AG20443 (cell line): Measurements from ENCODE around the gene RFX5.
"Not testable (repeated sequence)": the region's sequence is repeated elsewhere in the genome, so short reads cannot be mapped to it uniquely, and the experiment has no call there.

Experiments
- DNase-seq: peaks from one replicate; pipeline ENCODE4 v3.0.0; 2012; ENCODE audit warnings: low spot score, mixed read lengths

Gene RFX5

DNA sequence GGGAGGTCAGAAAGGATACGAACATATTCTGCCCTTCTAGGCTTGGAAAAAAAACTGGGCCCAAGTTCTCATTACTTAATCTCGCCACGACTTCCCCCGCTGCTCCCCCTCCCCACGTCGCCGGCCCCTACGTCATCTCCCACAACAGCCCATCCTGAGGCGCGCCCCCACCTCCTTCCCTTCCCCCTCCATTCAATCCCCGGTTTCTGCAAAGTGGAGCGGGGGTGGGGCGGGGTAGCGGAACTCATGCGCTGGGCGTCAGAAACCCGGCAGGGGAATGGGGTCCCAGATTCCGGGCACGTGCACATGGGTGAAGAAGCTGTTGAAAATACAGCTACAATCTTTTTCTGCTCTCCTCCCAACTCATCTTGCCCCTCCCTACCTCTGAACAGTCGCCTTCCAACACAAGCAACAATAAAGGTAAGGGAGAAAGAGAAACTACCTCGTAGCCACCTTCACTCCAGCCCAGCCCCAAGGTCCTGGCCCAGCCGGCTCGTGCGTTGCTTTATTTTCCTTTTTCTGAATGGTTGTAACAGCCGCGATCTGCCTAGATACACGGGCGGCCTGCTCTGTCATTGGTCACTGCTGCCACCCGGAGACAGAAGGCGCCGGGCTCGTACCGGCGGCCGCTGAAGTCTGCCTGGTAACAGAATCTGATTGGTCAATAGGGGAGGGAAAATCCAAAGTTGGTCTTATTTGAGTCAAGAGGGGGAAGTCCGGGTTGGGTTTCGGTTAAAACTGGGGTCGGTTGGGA is at the start of gene RFX5:
Gene RFX5 (minus strand): TSS at position 484 of the 754 bp plus-strand sequence. CDS start 932 bp downstream, outside the sequence.
- peak; percentile 97 for DNase-seq

DNA sequence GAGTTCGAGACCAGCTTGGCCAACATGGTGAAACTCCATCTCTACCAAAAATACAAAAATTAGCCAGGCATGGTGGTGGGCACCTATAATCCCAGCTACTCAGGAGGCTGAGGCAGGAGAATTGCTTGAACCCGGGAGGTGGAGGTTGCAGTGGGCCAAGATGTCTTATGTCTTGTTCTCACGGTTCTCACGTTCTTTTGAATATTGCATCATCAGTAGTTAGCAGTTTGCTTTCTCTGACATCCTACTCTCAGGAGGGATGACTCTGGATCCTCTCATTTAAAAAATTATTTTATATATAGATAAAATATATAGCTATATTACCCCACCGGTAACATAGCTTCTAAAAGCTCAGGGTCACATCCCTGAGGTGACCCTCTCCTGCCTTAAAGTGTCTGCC is 49.2 kb upstream of the RFX5 start:
- DNase-seq, result not testable (repeated sequence)

DNA sequence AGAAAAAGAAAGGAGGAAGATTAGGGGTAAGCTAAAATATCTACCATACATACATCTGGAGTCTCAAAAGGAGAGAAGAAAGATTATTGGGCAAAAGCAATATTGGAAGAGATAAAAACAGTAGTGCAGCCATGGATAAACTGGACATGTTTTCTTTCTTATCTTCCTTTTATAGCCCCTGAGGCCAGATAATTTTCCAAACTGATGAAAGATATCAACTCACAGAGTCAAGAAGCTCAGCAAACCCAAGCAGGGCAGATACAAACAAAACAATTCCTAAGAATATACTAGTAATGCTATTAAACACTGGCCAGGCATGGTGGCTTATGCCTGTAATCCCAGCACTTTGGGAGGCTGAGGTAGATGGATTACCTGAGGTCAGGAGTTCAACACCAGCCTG is 46.5 kb upstream of the RFX5 start:
- no peak for DNase-seq

DNA sequence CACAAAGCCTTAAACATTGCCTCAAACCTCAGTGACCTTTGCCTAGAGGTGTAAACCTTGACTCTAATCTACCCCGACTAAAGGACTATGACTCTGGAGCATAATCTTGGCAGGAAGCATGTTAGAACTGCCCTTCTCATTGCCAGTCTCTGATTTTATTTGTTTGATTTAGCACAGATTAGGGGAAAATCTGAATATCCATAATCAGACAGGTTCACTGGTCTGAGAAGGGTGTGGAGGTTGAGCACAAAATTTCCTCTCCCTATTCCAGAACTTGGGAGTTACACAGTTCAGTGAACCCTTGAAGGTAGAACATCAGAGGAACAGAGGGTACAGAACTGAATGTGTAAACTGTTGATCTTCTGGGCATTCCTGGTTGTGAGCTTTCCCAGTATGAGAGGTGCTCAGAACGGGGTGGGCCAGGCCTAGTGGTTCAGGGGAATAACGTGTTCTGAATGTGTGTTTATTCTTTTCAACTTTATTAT is 44.1 kb upstream of the RFX5 start:
- DNase-seq, result no peak

DNA sequence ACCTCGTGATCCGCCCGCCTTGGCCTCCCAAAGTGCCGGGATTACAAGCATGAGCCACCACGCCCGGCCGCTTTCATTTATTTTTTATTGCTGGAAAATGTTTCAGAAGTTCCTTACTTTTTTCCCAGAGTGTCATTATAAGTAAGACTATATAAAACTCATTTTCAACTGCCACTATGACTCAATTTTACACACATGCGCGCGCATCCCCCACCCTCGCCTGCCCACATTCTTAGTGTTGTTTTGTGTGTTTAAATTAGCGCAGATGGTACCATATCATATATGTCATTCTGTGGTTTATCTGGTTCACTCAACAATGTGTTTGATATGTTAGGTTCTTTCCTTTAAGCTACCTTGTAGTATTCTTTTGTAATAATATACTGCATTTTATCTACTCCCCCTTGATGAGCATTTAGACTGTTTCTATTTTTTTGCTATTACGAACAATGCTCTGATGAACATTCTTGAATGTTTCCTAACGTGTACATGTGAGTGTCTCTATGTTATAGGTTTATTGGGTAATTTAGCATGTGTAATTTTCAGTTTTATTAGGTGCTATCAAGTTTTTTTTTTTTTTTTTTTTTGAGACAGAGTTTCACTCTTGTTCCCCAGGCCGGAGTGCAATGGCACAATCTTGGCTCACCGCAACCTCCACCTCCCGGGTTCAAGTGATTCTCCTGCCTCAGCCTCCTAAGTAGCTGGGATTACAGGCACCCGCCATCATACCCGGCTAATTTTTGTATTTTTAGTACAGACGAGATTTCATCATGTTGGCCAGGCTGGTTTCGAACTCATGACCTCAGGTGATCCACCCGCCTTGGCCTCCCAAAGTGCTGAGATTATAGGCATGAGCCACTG is 43.4 kb upstream of the RFX5 start:
- not testable (repeated sequence) for DNase-seq

DNA sequence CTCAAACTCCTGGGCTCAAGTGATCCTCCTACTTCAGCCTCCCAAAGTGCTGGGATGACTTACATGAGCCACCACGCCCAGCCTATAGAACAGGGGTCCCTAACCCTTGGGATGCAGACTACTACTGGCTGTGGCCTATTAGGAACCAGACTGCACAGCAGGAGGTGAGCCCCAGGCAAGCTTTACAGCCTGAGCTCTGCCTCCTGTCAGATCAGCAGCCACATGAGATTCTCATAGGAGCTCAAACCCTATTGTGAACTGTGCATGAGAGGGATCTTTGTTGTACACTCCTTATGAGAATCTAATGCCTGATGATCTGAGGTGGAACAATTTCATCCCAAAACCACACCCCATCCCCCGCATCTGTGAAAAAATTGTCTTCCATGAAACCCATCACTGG is 39.0 kb upstream of the RFX5 start:
- no peak for DNase-seq

DNA sequence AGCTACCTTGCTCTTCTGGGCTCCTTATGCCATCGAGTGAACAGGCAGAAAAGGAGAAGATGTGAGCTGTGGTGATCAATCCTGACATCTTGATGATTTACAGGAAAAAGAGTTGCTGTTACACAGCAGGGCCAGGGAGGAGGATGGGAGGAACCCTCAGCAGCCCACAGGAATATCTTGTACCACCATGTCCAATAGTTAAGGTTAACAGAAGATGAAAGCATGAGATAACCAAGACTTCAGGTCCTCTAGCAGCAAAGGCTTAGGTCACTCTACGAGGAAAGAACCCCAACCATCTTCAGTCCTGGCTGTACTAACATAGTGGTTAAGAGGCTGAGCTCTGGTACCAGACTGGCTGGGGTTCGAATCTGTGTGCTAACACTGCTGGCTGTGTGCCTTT is 37.5 kb upstream of the RFX5 start:
- no peak for DNase-seq

DNA sequence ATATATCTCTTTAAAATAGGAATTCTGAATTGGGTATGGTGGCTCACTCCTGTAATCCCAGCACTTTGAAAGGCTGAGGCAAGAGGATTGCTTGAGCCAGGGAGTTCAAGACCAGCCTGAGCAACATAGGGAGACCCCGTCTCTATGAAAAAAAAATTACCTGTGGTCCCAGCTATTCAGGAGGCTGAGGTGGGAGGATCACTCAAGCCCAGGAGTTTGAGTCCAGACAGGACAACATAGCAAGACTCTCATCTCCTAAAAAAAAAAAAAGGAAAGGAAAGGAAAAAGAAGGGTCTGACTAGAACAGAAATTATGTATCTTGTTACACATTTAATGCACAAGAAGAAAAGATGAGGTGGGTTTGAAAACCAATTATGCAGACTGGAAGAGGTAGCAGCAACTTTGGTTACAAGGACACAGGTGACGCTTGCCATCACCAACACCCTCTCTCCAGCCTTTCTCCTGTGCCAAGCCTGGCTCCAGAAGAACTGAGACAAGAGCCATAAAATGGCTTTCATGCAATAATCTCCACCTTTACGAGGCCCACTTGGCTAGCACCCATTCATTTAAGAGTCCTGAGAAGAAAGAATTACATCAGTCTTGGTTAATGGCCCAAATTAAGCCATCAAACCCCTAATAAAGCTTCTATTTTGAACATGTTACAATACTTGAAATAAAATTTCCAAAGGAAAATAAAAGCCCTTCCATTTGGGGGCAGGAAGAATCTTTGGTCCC is 30.3 kb upstream of the RFX5 start:
- no peak for DNase-seq

DNA sequence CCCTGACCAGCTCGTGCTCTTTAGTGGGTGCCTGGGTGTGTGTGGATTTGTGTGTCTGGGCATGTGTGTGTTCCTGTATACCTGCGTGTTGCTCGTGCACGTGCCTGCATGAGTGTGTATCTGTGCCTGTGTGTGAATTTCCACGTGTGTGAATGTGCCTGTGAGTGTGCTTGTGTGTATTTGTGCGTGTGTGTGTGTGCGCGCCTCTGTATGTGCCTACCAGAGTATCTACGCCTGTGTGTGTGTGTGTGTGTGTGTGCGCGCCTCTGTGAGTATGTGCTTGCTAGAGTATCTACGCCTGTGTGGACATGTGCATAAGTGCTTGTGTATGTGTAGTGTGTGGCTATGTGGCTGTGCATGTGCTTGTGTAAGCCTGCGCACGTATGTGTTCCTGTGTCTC is 26.1 kb upstream of the RFX5 start:
- no peak for DNase-seq

DNA sequence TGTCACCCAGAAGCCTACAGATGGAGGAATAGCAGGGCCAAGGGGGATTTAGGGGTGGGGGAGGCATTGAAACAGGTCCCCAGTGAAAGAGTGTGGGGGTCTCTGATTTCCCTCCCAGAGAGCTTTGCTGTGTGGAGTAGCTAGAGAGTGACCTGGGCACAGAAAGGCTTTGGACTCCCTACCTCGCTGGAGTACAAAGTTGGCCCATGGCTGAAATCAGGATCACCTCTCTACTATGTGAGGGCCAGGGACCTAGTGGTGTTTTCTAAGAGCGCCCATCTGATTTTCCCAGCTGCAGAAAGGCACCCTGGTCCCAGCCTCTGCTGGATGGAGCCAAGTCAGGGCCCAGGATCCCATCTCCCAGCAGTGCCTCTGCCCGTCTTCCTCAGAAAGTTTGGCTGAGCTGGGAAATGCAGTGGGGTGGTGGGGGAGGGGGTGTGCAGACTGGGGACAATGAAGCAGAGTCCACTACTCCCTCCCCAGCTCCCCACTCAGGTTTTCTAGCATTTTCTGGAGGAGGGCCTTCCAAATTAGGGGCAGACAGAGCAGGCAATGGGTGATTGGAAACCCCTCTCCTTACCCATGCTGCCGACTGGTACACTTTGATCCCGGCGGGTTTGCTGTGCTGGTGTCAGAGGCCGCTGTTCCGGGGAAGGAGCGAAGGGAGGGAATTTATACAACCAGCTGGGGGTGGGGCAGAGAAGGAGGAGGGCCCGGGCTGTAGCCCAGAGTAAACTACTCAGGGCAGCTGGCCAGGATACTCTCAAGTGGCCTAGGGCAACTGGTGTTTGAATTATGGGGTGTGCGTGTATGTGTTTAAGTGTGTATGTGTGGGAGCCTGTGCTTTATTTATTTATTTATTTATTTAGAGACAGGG is 25.2 kb upstream of the RFX5 start, which contains the start of gene SELENBP1:
Gene SELENBP1 (minus strand): TSS at position 648 of the 877 bp plus-strand sequence. CDS start 64 bp downstream, at position 584.
- peak; percentile 81 for DNase-seq

DNA sequence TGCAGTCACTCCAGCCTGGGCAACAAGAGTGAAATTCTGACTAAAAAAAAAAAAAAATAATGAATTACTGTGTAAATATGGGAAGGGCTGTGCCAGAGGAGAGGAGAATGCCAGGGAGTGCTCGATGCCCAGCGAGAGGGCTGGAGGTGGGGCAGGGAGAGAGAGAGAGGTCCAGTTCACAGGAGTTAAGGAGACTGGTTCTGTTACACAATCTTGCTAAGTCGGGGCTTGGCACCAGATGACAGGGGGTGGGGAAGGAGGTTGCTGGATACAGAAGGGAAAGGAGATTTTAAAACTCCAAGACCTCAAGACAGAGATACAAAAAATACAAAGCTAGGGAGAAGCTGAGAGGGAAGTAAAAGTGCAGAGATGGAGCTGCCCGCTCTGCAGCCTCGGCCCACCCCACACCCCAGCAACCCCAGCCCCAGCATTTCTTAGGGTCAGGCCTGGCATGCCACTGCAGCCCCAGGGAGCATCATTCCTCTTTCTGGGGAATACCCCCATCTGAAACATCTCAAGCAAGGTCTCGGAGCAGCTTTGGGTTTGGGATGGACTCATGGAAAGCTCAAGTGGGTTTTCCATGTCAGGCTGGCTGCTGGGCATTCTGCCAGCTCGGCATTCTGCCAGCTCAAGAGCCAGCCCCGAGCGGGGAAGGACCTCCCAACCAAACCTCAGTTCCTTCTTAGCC is 24.5 kb upstream of the RFX5 start:
- peak; percentile 70 for DNase-seq

DNA sequence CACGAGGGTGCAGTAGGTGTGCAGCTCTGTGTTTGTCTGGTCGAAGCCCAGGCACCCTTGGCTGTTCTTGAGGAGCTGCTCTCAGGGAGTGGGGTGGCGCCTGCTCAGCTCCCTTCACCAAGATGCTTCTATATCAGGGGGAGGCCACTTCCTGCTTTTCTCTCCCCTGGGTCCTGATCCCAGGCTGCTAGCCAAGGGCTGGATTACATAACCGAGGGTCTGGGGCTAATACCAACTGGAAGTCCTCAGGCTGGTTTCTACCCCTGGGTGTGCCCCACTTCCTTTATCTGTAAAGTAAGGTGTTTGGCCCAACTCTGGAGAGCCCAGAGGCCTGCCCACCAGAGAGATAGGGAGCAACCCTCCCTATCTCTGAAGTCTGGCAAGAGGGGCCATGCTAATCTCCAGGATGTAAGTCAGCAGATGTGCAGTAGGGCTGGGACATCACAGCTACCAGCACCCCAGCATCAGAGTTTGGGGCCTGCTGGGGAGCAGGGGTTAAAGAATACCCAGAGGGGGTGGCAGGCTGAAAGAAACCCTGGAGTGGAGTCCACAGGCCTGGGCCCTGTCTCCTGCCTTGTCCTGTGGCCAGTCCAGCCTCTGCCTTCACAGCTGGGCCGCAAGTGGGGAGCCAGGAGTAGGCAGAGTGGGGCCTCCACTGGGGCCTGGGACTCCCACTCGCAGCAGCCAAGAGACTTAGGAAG is 23.3 kb upstream of the RFX5 start:
- no peak for DNase-seq

DNA sequence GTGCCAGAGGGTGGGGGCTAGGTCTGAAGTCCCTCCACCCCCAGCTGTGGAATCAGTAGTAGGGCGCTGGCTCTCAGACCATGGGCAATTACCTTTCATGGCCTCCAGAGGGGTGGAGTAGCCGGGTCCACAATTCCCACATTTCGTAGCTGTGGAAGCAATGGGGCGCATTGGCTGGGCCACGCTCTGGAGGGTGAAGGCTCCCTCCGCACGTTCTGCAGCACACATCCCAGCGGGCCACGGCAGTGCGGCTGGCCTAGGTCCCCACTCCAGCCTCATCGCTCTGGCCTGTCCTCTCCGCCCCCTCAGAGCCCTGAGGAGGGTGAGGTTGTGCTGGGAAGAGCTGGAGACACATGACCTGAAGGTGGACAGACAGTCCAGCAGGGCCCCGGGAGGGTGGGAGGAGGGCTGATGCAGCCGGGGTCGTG is 22.6 kb upstream of the RFX5 start:
- no peak for DNase-seq

DNA sequence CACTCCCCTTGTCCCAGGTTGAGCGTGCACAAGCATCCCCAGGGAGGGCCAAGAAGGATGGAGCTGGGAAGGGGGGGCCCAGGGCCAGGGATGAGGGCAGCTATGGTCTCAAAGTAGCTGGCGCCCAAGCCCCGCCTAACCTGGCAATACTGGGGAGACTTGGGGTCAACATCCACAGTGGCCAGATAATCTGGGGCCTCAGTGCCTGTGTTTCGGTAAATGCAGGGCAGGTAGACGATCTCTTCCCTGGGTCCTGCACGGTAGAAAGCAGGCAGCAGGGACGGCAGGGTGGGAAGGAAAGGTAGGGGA is 22.2 kb upstream of the RFX5 start:
- DNase-seq, result no peak

DNA sequence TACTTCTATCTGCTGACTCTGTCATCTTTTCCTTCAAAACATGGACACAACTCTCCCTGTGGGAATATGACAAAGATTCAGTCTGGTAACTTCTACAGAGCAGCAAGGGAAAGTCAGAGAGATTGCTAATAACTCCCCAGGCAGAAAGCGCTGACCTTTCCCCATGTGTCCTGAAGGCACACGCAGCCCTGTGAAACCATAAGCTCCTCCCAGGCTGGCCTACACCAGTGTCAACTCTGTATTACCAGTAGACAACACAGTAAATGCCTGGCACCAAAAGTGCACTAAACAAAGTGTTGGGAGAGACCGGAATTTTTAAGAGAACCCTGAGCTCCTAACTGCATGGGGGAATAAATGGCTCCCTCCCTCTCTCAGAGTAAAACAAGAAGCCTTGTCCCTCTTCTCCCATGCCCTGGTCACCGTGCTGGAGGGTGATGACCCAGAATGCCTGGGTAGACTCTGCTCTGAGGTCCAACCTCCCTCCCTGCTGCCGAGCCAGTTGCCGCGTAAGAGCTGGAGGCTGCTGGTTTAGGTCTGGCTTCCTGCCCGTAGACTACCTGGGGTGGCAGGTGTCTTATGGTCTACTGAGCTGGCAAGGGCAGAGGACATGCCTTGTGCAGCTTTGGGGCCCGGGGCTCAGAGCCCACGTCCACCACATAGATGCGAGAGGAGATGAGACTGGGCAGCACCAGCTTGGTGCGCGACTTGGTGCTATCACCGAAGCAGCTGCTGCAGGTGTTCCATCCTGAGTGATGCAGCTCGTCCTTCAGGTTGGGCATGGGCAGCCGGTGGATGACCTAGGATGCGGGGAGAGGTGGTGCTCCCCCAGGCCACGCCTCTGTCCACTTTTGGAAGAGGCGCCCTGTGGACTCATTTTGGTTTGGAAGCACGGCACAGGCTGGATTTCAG is 21.6 kb upstream of the RFX5 start:
- no peak for DNase-seq

DNA sequence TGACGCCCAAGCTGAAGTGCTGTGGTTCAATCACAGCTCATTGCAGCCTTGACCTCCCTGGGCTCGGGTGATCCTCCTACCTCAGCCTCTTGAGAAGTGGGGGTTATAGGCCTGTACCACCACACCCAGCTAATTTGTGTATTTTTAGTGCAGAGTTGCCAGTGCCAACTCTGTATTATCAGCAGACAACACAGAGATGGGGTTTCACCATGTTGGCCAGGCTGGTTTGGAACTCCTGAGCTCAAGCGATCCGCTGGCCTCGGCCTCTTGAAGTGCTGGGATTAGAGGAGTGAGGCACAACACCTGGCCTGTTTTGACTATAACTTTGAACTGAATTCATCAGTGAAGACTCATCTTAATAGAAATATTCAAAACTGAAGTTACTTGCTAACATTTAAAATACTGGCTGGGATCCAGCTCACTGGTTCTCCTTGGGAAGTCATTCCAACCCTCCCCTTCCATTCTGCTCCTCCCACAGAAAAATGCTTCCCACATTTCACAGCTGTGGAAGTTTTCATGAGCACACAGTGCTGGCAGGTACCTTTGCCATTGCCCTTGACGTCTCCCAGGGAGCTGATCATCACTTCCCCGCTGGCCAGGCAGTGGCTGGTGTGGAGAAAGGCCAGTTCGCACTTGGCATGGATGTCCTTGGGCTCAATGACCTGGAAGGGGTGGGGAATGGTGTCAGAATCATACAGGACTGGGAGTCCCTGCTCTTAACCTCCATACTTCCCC is 20.8 kb upstream of the RFX5 start:
- no peak for DNase-seq

DNA sequence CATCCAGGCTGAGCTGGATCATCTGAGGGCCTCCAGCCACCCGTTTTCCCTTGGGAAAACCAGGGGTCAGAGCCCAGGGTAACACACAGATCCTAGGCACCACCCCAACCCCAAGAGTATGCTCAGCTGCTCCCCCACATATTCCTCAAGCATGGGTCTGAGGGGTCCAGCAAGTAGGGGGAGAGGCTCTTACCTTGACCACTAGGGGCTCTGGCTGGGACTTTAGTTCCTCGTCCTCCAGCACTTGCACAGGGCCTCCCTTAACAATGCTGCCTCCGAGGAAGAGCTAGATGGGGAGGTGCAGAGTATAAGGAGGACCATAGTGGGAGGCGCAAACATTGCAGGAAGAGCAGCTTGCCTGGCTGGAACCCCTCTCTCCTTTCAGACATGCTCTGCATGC is 17.9 kb upstream of the RFX5 start:
- DNase-seq, result no peak
